SK-N-SH (cell line): ENCODE results near the gene STK40. TPM values are rescaled to one million over a fixed set of nuclear protein-coding genes. Genes with fewer than 3 reads are reported as not detected.

Source experiments
- CTCF ChIA-PET: fragments of 300-600, 350-600 bp; formaldehyde crosslinking; extraction: SDS; loops from one replicate; lab custom pipeline; 2021; lab: Yijun Ruan, JAX
- POLR2A ChIA-PET: fragments of 350-600 bp; sonication (Branson Sonifier 250); formaldehyde crosslinking; extraction: SDS; loops from one replicate; lab custom pipeline; 2020; ENCODE audit warnings: antibody characterized with exemption, inconsistent platforms; lab: Yijun Ruan, JAX
- DNase-seq: peaks from one replicate; pipeline ENCODE4 v3.0.0; 2012
- H2AFZ ChIP-seq: fragments of 200-600 bp; sonication (generic); 2 replicates; pipeline ENCODE4 v1.8.1; 2016; ENCODE audit warnings: antibody characterized with exemption, mild to moderate bottlenecking, low read depth
- H3F3A ChIP-seq: fragments of 200-600 bp; sonication (generic); replicated peaks from 2 replicates; pipeline ENCODE3; 2016; ENCODE audit warnings: antibody characterized with exemption, mild to moderate bottlenecking; ENCODE audit not compliant: insufficient read depth
- H3K27ac ChIP-seq, 2 experiments: fragments of 200-500 bp in 1 of 2; fragments of 200-600 bp in 1 of 2; sonication (Bioruptor generic) in 1 of 2; sonication (generic), shearing (Covaris generic) in 1 of 2; 2 replicates each; pipeline versions ENCODE4 v1.5.1 to v1.6.1; 2014 to 2016; ENCODE audit warnings: low read depth in 2 of 2, inconsistent platforms in 1 of 2, low read length in 1 of 2, mild to moderate bottlenecking in 1 of 2, mixed read lengths in 1 of 2
- H3K27me3 ChIP-seq: fragments of 200-600 bp; sonication (generic), shearing (Covaris generic); 2 replicates; pipeline ENCODE4 v1.6.1; 2016; ENCODE audit warnings: mixed run types; ENCODE audit not compliant: insufficient read depth
- H3K36me3 ChIP-seq, 2 experiments: fragments of 200-500 bp in 1 of 2; fragments of 200-600 bp in 1 of 2; sonication (Bioruptor generic) in 1 of 2; sonication (generic) in 1 of 2; replicated peaks in 1 of 2; 2 replicates each; pipeline versions ENCODE3 to v1.5.1; 2014 to 2016; ENCODE audit warnings: low read length in 1 of 2, mild to moderate bottlenecking in 1 of 2; ENCODE audit not compliant: insufficient read depth in 2 of 2, control insufficient read depth in 1 of 2
- H3K4me1 ChIP-seq, 2 experiments: fragments of 200-500 bp in 1 of 2; fragments of 200-600 bp in 1 of 2; sonication (Bioruptor generic) in 1 of 2; sonication (generic), shearing (Covaris generic) in 1 of 2; 2 replicates each; pipeline versions ENCODE4 v1.5.1 to v1.6.1; 2014 to 2016; ENCODE audit warnings: low read depth in 1 of 2, low read length in 1 of 2, mixed run types in 1 of 2; ENCODE audit not compliant: insufficient read depth in 2 of 2, control insufficient read depth in 1 of 2
- H3K4me2 ChIP-seq: fragments of 200-600 bp; sonication (generic), shearing (Covaris generic); 2 replicates; pipeline ENCODE4 v1.6.1; 2017; ENCODE audit warnings: mixed run types
- H3K4me3 ChIP-seq, 2 experiments: fragments of 200-500 bp in 1 of 2; fragments of 200-600 bp in 1 of 2; sonication (Bioruptor generic) in 1 of 2; sonication (generic), shearing (Covaris generic) in 1 of 2; 2 replicates each; pipeline versions ENCODE4 v1.5.1 to v1.8.1; 2014 to 2016; ENCODE audit warnings: low read depth in 2 of 2, inconsistent platforms in 1 of 2, low read length in 1 of 2, mild to moderate bottlenecking in 1 of 2, mixed read lengths in 1 of 2, moderate library complexity in 1 of 2
- H3K79me2 ChIP-seq: fragments of 200-600 bp; sonication (generic); 2 replicates; pipeline ENCODE4 v1.8.1; 2017; ENCODE audit warnings: mild to moderate bottlenecking; ENCODE audit not compliant: insufficient read depth
- H3K9ac ChIP-seq: fragments of 200-600 bp; sonication (generic); 2 replicates; pipeline ENCODE4 v1.6.1; 2017; ENCODE audit warnings: mixed run types
- H3K9me2 ChIP-seq: fragments of 200-600 bp; sonication (generic); 2 replicates; pipeline ENCODE4 v1.6.1; 2017; ENCODE audit warnings: mixed run types
- H3K9me3 ChIP-seq: fragments of 200-600 bp; sonication (generic); 2 replicates; pipeline ENCODE4 v1.6.1; 2017; ENCODE audit warnings: mixed run types, mild to moderate bottlenecking, moderate library complexity
- H4K20me1 ChIP-seq: fragments of 200-600 bp; sonication (generic); 2 replicates; pipeline ENCODE4 v1.6.1; 2017; ENCODE audit warnings: mild to moderate bottlenecking, mixed run types; ENCODE audit not compliant: insufficient read depth
- CHD2 ChIP-seq: fragments of 150-350 bp; IDR thresholded peaks from 2 replicates; pipeline ENCODE4 v1.6.1; 2018; ENCODE audit warnings: low read length; ENCODE audit not compliant: partially characterized antibody
- CTCF ChIP-seq: fragments of 200-600 bp; sonication (generic); IDR thresholded peaks from 2 replicates; pipeline ENCODE4 v1.6.1; 2017; ENCODE audit warnings: antibody characterized with exemption, mild to moderate bottlenecking, moderate library complexity
- IRF3 ChIP-seq: fragments of 150-350 bp; IDR thresholded peaks from 2 replicates; pipeline ENCODE4 v1.6.1; 2016; ENCODE audit warnings: mild to moderate bottlenecking, low read depth, low read length
- MEF2A ChIP-seq: IDR thresholded peaks from 2 replicates; pipeline ENCODE4 v1.4.0; 2012; ENCODE audit warnings: low read depth, borderline replicate concordance
- NRF1 ChIP-seq: IDR thresholded peaks from 2 replicates; pipeline ENCODE4 v1.6.1; 2012; ENCODE audit warnings: low read depth, mild to moderate bottlenecking, low read length
- RAD21 ChIP-seq: IDR thresholded peaks from 2 replicates; pipeline ENCODE4 v1.6.1; 2012; ENCODE audit warnings: mild to moderate bottlenecking, low read length
- RFX5 ChIP-seq: IDR thresholded peaks from 2 replicates; pipeline ENCODE4 v1.6.1; 2012; ENCODE audit warnings: mild to moderate bottlenecking, improper control_type of control experiment, low read length
- SMC3 ChIP-seq: IDR thresholded peaks from 2 replicates; pipeline ENCODE4 v1.6.1; 2012; ENCODE audit warnings: low read depth, low read length, improper control_type of control experiment
- TEAD4 ChIP-seq: IDR thresholded peaks from 2 replicates; pipeline ENCODE4 v1.4.0; 2012; ENCODE audit warnings: mild to moderate bottlenecking, borderline replicate concordance; ENCODE audit not compliant: insufficient read depth
- USF2 ChIP-seq: fragments of 150-350 bp; IDR thresholded peaks from 2 replicates; pipeline ENCODE4 v1.6.1; 2017; ENCODE audit warnings: antibody characterized with exemption, low read length, low read depth, borderline replicate concordance
- YY1 ChIP-seq: IDR thresholded peaks from 2 replicates; pipeline ENCODE4 v1.4.0; 2012; ENCODE audit warnings: low read depth, mild to moderate bottlenecking
- ZBTB33 ChIP-seq: IDR thresholded peaks from 2 replicates; pipeline ENCODE4 v1.4.0; 2012; ENCODE audit warnings: low read depth, borderline replicate concordance
- WGBS: methylation state at CpG from one replicate; pipeline ENCODE4 v1.1.6; 2017; ENCODE audit warnings: low lambda C conversion rate; 5-methylcytosine and 5-hydroxymethylcytosine counted together
- polyA plus RNA-seq, 3 experiments: library from polyadenylated mRNA; depleted of rRNA; stranded (reverse); fragments of >200 nt; gene quantifications; 2 replicates each; pipeline ENCODE4 v1.2.3, GENCODE V29; 2012

Gene STK40
- polyA plus RNA-seq, 1 of the 3 experiments (the other 2 are of a cell fraction), result 43.3 TPM

- TF ChIP-seq NRF1 (no peak), CHD2 (no peak), YY1 (no peak)
Observed at GRCh38 chr1:36304521-36304920, 81.2 kb downstream of the STK40 start (continued).

- Histone ChIP-seq H3K9me2 (no peaks in the 10 kb centered on the region), H3K4me1 (peaks cover 12 to 14% of the 10 kb centered on the region in 2 experiments; a peak in 3 of 4 replicates)
- WGBS, result 92% methylated on average over 22 of the region's 23 CpGs
- TF ChIP-seq CTCF, result no peak
- TF ChIP-seq, all 33 proteins: peak for 0
- H3F3A ChIP-seq, result peaks cover 50% of the 10 kb centered on the region
- H4K20me1 ChIP-seq, result peaks cover 13% of the 10 kb centered on the region
- CTCF ChIA-PET, result interaction anchor here (2.1 to 7.1 kb wide), 2 partner anchors 18 to 65 kb away, joined by 7 to 34 read pairs; no protein-coding TSS in a partner anchor
- H3K79me2 ChIP-seq, result peaks cover 28% of the 10 kb centered on the region; the same call in 1 of the 2 replicates
- no peak for DNase-seq
- H3K4me3 ChIP-seq, result no peak overlapping the region
- H3K9me3 ChIP-seq, result no peaks in the 10 kb centered on the region
- no peak overlapping the region for H2AFZ ChIP-seq
- H3K4me2 ChIP-seq, result no peak overlapping the region
- POLR2A ChIA-PET, result no interaction called here
- H3K36me3 ChIP-seq, result peaks cover 46 to 55% of the 10 kb centered on the region in 2 experiments
- no peaks in the 10 kb centered on the region for H3K27me3 ChIP-seq
- no peak overlapping the region for H3K27ac ChIP-seq
- no peak overlapping the region for H3K9ac ChIP-seq
Observed at GRCh38 chr1:36303650-36304360, 81.9 kb downstream of the STK40 start.

GRCh38 chr1:36303244-36303643 lies 82.5 kb downstream of the STK40 start:
- H4K20me1 ChIP-seq, result peaks cover 13% of the 10 kb centered on the region
- no peak for TF ChIP-seq ZBTB33
- TF ChIP-seq TEAD4, result no peak
- TF ChIP-seq NRF1, result no peak
- TF ChIP-seq USF2, result no peak
- TF ChIP-seq RAD21, result no peak
- no peak for TF ChIP-seq IRF3
- TF ChIP-seq RFX5, result no peak
- TF ChIP-seq SMC3, result no peak
- no peak for TF ChIP-seq MEF2A
- ChIA-PET CTCF (interaction anchor here (2.1 to 7.1 kb wide), 2 partner anchors 18 to 66 kb away, joined by 7 to 34 read pairs; no protein-coding TSS in a partner anchor), POLR2A (no interaction called here)
- peaks cover 47 to 52% of the 10 kb centered on the region in 2 experiments for H3K36me3 ChIP-seq
- H2AFZ ChIP-seq, result no peak overlapping the region
- no peak overlapping the region for H3K9ac ChIP-seq
- H3K4me3 ChIP-seq, result no peak overlapping the region
- H3K9me2 ChIP-seq, result no peaks in the 10 kb centered on the region
- peaks cover 56% of the 10 kb centered on the region for H3F3A ChIP-seq
- H3K79me2 ChIP-seq, result peaks cover 28% of the 10 kb centered on the region; the same call in 1 of the 2 replicates
- WGBS, result 81% methylated on average over 5 of the region's 5 CpGs
- DNase-seq, result no peak
- no peaks in the 10 kb centered on the region for H3K27me3 ChIP-seq
- H3K27ac ChIP-seq, result no peak overlapping the region
- H3K4me2 ChIP-seq, result no peak overlapping the region
- H3K4me1 ChIP-seq, result peaks cover 12 to 14% of the 10 kb centered on the region in 2 experiments; a peak in 3 of 4 replicates
- no peaks in the 10 kb centered on the region for H3K9me3 ChIP-seq
